ENCODE measurements around the gene NUDT13.
A peak's percentile ranks its signal among the peaks of the same experiment; 100 is the strongest.

- TF ChIP-seq, protein P1, sequence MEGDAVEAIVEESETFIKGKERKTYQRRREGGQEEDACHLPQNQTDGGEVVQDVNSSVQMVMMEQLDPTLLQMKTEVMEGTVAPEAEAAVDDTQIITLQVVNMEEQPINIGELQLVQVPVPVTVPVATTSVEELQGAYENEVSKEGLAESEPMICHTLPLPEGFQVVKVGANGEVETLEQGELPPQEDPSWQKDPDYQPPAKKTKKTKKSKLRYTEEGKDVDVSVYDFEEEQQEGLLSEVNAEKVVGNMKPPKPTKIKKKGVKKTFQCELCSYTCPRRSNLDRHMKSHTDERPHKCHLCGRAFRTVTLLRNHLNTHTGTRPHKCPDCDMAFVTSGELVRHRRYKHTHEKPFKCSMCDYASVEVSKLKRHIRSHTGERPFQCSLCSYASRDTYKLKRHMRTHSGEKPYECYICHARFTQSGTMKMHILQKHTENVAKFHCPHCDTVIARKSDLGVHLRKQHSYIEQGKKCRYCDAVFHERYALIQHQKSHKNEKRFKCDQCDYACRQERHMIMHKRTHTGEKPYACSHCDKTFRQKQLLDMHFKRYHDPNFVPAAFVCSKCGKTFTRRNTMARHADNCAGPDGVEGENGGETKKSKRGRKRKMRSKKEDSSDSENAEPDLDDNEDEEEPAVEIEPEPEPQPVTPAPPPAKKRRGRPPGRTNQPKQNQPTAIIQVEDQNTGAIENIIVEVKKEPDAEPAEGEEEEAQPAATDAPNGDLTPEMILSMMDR (IDR thresholded peaks at IDR 0.05): no peak
- no peak for TF ChIP-seq EP300 (IDR thresholded peaks at IDR 0.05)
- peak in 2 of 3 donors; percentile 26 to 48 for TF ChIP-seq POLR2AphosphoS5 (IDR thresholded peaks at IDR 0.05)
Measured at GRCh38 chr10:73076360-73077183, 33.7 kb upstream of the NUDT13 start.
